Endothelial cell of umbilical vein (primary cell): ENCODE measurements around the gene BLOC1S3. TPM values are rescaled to one million over a fixed set of nuclear protein-coding genes. Genes with fewer than 3 reads are reported as not detected.

Experiments
- BruUV-seq: library from RNA; stranded (reverse); fragments of 400-500 nt; replicated peaks from 2 replicates; lab custom pipeline; 2021; lab: Mats Ljungman, UMichigan
- CTCF ChIA-PET: fragments of 300-600, 350-600 bp; sonication (Branson Sonifier 250); formaldehyde crosslinking; loops from one replicate; lab custom pipeline; 2021; ENCODE audit warnings: antibody characterized with exemption, inconsistent platforms; lab: Charles Lee
- POLR2A ChIA-PET: fragments of 300-600, 350-600 bp; sonication (Branson Sonifier 250); formaldehyde crosslinking; loops from one replicate; lab custom pipeline; 2021; ENCODE audit warnings: antibody characterized with exemption, inconsistent platforms; lab: Charles Lee
- DNase-seq: peaks from one replicate; pipeline ENCODE4 v3.0.0-alpha.2; 2011; ENCODE audit warnings: low read depth, low spot score
- FAIRE-seq: peaks from 2 replicates; lab custom pipeline; 2011; peaks lifted over from hg19 to GRCh38; lab: Jason Lieb, UNC
- H2AFZ ChIP-seq: 2 replicates; pipeline ENCODE4 v1.6.0; 2012; ENCODE audit warnings: low read depth, low read length, control low read depth, inconsistent platforms
- H3K27ac ChIP-seq: 2 replicates; pipeline ENCODE4 v1.5.1; 2011; ENCODE audit warnings: low read depth, mild to moderate bottlenecking, control low read depth, low read length, moderate library complexity; ENCODE audit not compliant: insufficient read depth
- H3K27me3 ChIP-seq, 2 experiments: 2 replicates each; pipeline versions ENCODE4 v1.6.0 to v1.6.1; 2011; ENCODE audit warnings: low read length in 2 of 2, mixed read lengths in 1 of 2; ENCODE audit not compliant: control insufficient read depth in 2 of 2, insufficient read depth in 2 of 2
- H3K36me3 ChIP-seq, 2 experiments: 2 replicates in 1 of 2; 3 replicates in 1 of 2; pipeline ENCODE4 v1.5.1; 2011; ENCODE audit warnings: low read length in 2 of 2, mild to moderate bottlenecking in 1 of 2, moderate library complexity in 1 of 2; ENCODE audit not compliant: control insufficient read depth in 2 of 2, insufficient read depth in 2 of 2; ENCODE audit errors: extremely low read depth in 1 of 2
- H3K4me1 ChIP-seq: 3 replicates; pipeline ENCODE4 v1.5.1; 2011; ENCODE audit warnings: mild to moderate bottlenecking, low read length; ENCODE audit not compliant: control insufficient read depth, insufficient read depth; ENCODE audit errors: extremely low read depth
- H3K4me2 ChIP-seq: 2 replicates; pipeline ENCODE4 v1.6.1; 2011; ENCODE audit warnings: low read length, control low read depth, mixed read lengths; ENCODE audit not compliant: insufficient read depth
- H3K4me3 ChIP-seq, 3 experiments: fragments of 200-600 bp in 1 of 3; sonication (generic), shearing (Covaris generic) in 1 of 3; replicated peaks in 1 of 3; 2 replicates each; pipeline ENCODE4 v1.5.1; 2011 to 2016; ENCODE audit warnings: control low read depth in 3 of 3, low read length in 3 of 3, mild to moderate bottlenecking in 2 of 3, inconsistent platforms in 1 of 3, low read depth in 1 of 3, moderate library complexity in 1 of 3; ENCODE audit not compliant: insufficient read depth in 1 of 3
- H3K79me2 ChIP-seq: 2 replicates; pipeline ENCODE4 v1.6.0; 2012; ENCODE audit warnings: low read length, inconsistent platforms; ENCODE audit not compliant: control insufficient read depth, insufficient read depth
- H3K9ac ChIP-seq: replicated peaks from 2 replicates; pipeline ENCODE3; 2011; ENCODE audit warnings: low read length, control low read depth; ENCODE audit not compliant: insufficient read depth; ENCODE audit errors: extremely low read depth
- H3K9me1 ChIP-seq: replicated peaks from 3 replicates; pipeline ENCODE4 v1.6.0; 2011; ENCODE audit warnings: mild to moderate bottlenecking, low read length; ENCODE audit not compliant: control insufficient read depth, insufficient read depth; ENCODE audit errors: extremely low read depth
- H3K9me3 ChIP-seq: replicated peaks from 2 replicates; pipeline ENCODE4 v1.5.1; 2012; ENCODE audit warnings: low read length, inconsistent platforms; ENCODE audit not compliant: control insufficient read depth, insufficient read depth
- H4K20me1 ChIP-seq: replicated peaks from 2 replicates; pipeline ENCODE3; 2011; ENCODE audit warnings: mild to moderate bottlenecking, low read length; ENCODE audit not compliant: control insufficient read depth, insufficient read depth; ENCODE audit errors: extremely low read depth
- CTCF ChIP-seq, 2 donors: IDR thresholded peaks; 1 replicate in 1 of 2; 2 replicates in 1 of 2; pipeline ENCODE4 v1.5.1; 2011; ENCODE audit warnings: low read length in 2 of 2, mild to moderate bottlenecking in 2 of 2, moderate library complexity in 2 of 2, control low read depth in 1 of 2, inconsistent platforms in 1 of 2, low read depth in 1 of 2; ENCODE audit not compliant: insufficient read depth in 1 of 2; ENCODE audit errors: extremely low read depth in 1 of 2
- EZH2 ChIP-seq: IDR thresholded peaks from 2 replicates; pipeline ENCODE4 v1.6.1; 2012; ENCODE audit warnings: borderline replicate concordance, low read depth, mild to moderate bottlenecking, moderate library complexity, low read length, inconsistent platforms; ENCODE audit not compliant: severe bottlenecking
- FOS ChIP-seq: IDR thresholded peaks from 2 replicates; pipeline ENCODE4 v1.6.1; 2011; ENCODE audit warnings: mild to moderate bottlenecking, low read length, moderate library complexity, borderline replicate concordance; ENCODE audit not compliant: insufficient read depth
- GATA2 ChIP-seq: IDR thresholded peaks from 2 replicates; pipeline ENCODE4 v1.7.0; 2011; ENCODE audit warnings: low read depth, mild to moderate bottlenecking, moderate library complexity, mixed read lengths, low read length; ENCODE audit not compliant: insufficient read length, insufficient read depth
- JUN ChIP-seq: IDR thresholded peaks from 2 replicates; pipeline ENCODE4 v1.6.1; 2011; ENCODE audit warnings: borderline replicate concordance, low read depth; ENCODE audit not compliant: insufficient read length, insufficient read depth
- MAX ChIP-seq: IDR thresholded peaks from 2 replicates; pipeline ENCODE4 v1.6.1; 2011; ENCODE audit not compliant: insufficient read depth, insufficient read length
- MYC ChIP-seq: IDR thresholded peaks from one replicate; pipeline ENCODE4 v1.6.1; 2011; ENCODE audit warnings: mild to moderate bottlenecking, low read depth, low read length
- POLR2A ChIP-seq: IDR thresholded peaks from 2 replicates; pipeline ENCODE4 v1.6.1; 2012; ENCODE audit warnings: low read depth, mild to moderate bottlenecking, control low read depth, low read length
- POLR2AphosphoS5 ChIP-seq: IDR thresholded peaks from 2 replicates; pipeline ENCODE4 v1.6.1; 2012; ENCODE audit warnings: low read depth, mild to moderate bottlenecking, control low read depth, low read length, moderate library complexity; ENCODE audit not compliant: insufficient read depth
- dilution Hi-C: fragments of 300-500 bp; cut with MboI; formaldehyde crosslinking; loops from one replicate; pipeline ENCODE4 v1.15.0; 2019; ENCODE audit warnings: low sequenced_read_pairs; ENCODE audit not compliant: extremely low pct_ligation_motif_present
- intact Hi-C: fragments of 100-400 bp; cut with micrococcal nuclease; formaldehyde crosslinking; loops from one replicate; pipeline ENCODE4 v1.10.0; 2022
- polyA plus RNA-seq, 4 experiments: library from polyadenylated mRNA; depleted of rRNA in 3 of 4; stranded (reverse) in 3 of 4; unstranded in 1 of 4; fragments of >200 nt; gene quantifications; 2 replicates each; pipeline versions ENCODE4 v1.2.1 to v1.2.3, GENCODE V29; 2011 to 2012; ENCODE audit warnings: missing spikeins in 1 of 4
- total RNA-seq: library from RNA; stranded (reverse); gene quantifications from 2 replicates; pipeline ENCODE4 v1.2.3, GENCODE V29; 2021

BLOC1S3 gene
- total and polyA plus RNA-seq, 2 donors (not counting 3 experiments of a cell fraction or from before 2014, with no cell fraction given) = 13.6 to 17.4 TPM

DNA sequence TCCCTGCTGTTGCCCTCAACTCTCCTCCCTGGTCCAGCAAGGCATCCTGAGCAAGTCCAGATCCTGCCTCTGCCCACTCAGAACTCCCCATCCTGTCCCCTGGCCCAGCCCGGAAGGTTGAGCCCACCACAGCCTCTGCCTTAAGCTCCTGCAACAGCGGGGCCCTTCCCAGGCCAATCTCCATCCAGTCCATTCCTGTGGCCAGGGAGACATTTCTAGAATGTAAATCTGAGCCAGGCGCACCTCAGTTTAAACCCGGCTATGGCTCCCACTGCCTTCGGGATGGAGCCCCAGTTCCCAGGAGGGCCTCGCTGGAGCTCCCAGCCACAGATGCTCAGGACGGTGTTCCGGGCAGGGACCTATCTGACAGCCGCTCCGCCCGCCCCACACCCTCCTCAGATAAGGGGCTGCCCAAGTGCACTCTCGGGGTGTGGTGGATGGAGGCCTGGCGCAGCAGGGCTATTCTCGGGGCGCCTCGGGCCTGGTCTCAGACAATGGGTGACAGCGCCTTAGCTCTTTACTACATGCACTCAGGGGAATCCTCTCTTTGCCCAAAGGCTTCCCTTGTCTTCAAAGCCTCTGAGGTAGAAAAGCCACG, 5.9 kb upstream of the BLOC1S3 start:
- Histone ChIP-seq H4K20me1 (no peaks in the 10 kb centered on the region), H3K36me3 (no peaks in the 10 kb centered on the region), H2AFZ (no peak overlapping the region), H3K27ac (no peak overlapping the region), H3K9ac (no peak overlapping the region), H3K9me1 (no peaks in the 10 kb centered on the region), H3K27me3 (no peaks in the 10 kb centered on the region), H3K4me2 (no peak overlapping the region), H3K4me1 (peaks cover 25% of the 10 kb centered on the region), H3K79me2 (no peaks in the 10 kb centered on the region), H3K4me3 (no peak overlapping the region), H3K9me3 (no peaks in the 10 kb centered on the region)
- POLR2A ChIA-PET = no interaction called here
- TF ChIP-seq MYC = no peak
- TF ChIP-seq EZH2 = no peak
- no peak for TF ChIP-seq CTCF (IDR thresholded peaks at IDR 0.05; ENCODE audit: extremely low read depth in 1 of 2, insufficient read depth in 1 of 2, low read depth in 1 of 2, low read length in 2 of 2)
- TF ChIP-seq GATA2 = no peak
- no peak for TF ChIP-seq MAX
- no peak for TF ChIP-seq POLR2AphosphoS5
- TF ChIP-seq POLR2A = no peak
- no peak for TF ChIP-seq JUN
- TF ChIP-seq FOS = no peak
- intact Hi-C loops = no loop called here
- no peak for FAIRE-seq
- DNase-seq = no peak
- no TSS peak for BruUV-seq
- CTCF ChIA-PET = interaction anchor here (2.0 to 2.1 kb wide), 2 partner anchors 10 to 48 kb away, joined by 6 to 7 read pairs; no protein-coding TSS in a partner anchor
- dilution Hi-C loops = no loop called here
